GM11168 (cell line): ENCODE measurements around the gene ST3GAL2.
"Not testable (repeated sequence)": the region's sequence is repeated elsewhere in the genome, so short reads cannot be mapped to it uniquely, and the experiment has no call there.

Source experiments
- in situ Hi-C: fragments of 300-500 bp; cut with MboI; formaldehyde crosslinking; loops from one replicate; pipeline ENCODE4 v1.12.0; 2022; ENCODE audit warnings: low sequenced_read_pairs; ENCODE audit not compliant: unreplicated experiment

ST3GAL2 gene

GRCh38 chr16:70364399-70364798 is 74.5 kb downstream of the ST3GAL2 start:
- in situ Hi-C loops, result no loop called here

- in situ Hi-C loops, result no loop called here
Observed at GRCh38 chr16:70359552-70359951, 79.3 kb downstream of the ST3GAL2 start.

DNA sequence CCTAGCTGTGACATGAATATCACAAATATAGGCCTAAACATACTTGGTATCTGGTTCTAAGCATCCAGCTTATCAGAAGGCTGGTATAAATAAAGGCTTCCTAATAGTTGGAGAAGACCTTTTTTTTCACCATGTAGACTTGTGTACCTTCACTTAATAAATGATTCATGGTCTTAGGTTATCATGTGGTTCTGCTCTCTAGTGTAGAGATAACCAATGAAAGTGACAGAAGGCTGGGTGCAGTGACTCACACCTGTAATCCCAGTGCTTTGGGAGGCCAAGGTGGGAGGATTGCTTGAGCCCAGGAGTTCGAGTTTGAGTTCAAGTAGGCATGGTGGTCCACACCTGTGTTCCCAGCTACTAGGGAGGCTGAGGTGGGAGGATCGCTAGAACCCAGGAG is 89.1 kb downstream of the ST3GAL2 start:
- in situ Hi-C loops, result no loop called here

DNA sequence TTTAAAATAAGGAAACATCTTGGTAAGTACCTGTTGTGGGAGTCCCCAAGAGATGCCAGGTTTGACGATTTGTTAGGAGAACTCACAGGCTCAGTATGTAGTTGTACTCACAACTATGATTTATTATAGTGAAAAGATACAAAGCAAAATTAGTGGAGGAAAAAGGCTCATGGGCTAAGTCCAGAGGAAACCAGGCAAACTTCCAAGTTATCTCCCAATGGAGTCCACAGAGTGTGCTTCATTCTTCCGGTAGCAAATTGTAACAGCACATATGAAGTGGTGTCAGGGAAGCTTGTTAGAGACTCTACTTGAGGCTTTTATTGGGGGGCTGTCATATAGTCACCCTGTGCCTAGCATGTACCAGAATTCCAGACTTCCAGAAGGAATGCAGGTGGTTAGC is 89.9 kb downstream of the ST3GAL2 start:
- in situ Hi-C loops, result no loop called here

DNA sequence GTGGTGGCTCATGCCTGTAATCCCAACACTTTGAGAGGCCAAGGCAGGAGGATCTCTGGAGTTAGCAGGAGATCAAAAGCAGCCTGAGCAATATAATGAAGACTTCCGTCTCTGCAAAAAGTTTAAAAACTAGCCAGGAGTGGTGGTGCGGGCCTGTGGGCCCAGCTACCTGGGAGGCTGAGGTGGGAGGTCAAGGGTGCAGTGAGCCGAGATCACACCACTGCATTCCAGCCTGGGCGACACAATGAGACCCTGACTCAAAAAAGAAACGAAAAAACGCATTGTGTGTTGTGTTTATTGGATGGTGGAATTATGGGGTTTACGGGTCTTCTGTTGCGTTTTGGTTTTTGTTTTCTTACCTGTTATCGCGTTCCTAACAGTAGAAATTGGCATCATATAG is 93.1 kb downstream of the ST3GAL2 start:
- in situ Hi-C loops, result no loop called here

GRCh38 chr16:70342016-70342415 is 96.9 kb downstream of the ST3GAL2 start:
- in situ Hi-C loops, result no loop called here

GRCh38 chr16:70341600-70341999 is 97.3 kb downstream of the ST3GAL2 start:
- in situ Hi-C loops, result no loop called here

DNA sequence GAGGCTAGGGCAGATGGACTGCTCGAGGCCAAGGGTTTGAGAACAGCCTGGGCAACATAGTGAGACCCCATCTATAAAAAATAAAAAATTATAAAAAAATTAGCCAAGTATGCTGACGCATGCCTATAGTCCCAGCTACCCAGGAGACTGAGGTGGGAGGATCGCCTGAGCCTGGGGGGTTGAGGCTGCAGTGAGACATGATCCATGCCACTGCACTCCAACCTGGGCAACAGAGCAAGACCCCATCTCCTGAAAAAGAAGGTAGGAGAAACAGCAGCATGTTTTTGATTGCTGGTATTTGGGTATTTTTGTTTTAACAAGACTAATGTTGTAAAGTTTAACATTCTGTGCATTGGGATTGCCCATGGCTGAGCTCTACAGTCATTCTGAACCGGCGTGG is 101.1 kb downstream of the ST3GAL2 start:
- in situ Hi-C loops, result no loop called here

DNA sequence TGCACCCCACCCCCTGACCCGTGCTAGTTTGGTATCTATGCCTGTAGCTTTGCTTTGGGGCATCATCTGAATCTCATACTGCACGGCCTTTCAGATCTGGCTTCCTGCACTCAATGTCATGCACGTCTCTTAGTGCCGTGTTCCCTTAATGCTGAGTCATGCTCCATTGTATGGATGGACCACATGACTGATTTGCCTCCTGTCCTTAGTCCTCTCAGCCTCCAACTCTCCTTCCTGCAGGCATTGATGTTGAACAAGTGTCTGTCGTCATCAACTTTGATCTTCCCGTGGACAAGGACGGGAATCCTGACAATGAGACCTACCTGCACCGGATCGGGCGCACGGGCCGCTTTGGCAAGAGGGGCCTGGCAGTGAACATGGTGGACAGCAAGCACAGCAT is 106.2 kb downstream of the ST3GAL2 start:
- in situ Hi-C loops, result not testable (repeated sequence)

- in situ Hi-C loops, result no loop called here
Observed at GRCh38 chr16:70331588-70332358, 107.1 kb downstream of the ST3GAL2 start.

- in situ Hi-C loops, result no loop called here
Observed at GRCh38 chr16:70331091-70331490, 107.8 kb downstream of the ST3GAL2 start.
